SK-N-MC (cell line): ENCODE results near the gene SERPINI1.

ENCODE experiments used
- DNase-seq: peaks from one replicate; pipeline ENCODE4 v3.0.0-alpha.2; 2011; ENCODE audit warnings: low read depth, low spot score
- H3K27ac ChIP-seq: fragments of 200-600 bp; sonication (generic); 2 replicates; pipeline ENCODE4 v1.5.1; 2016; ENCODE audit warnings: mixed run types
- H3K36me3 ChIP-seq: fragments of 200-600 bp; sonication (generic); 2 replicates; pipeline ENCODE4 v1.6.1; 2017; ENCODE audit warnings: antibody characterized with exemption, low read length, mixed read lengths; ENCODE audit not compliant: insufficient read depth
- H3K4me3 ChIP-seq: fragments of 200-600 bp; sonication (generic); 2 replicates; pipeline ENCODE4 v1.5.1; 2016
- H3K9ac ChIP-seq: fragments of 200-600 bp; sonication (generic); 2 replicates; pipeline ENCODE4 v1.8.0; 2017; ENCODE audit warnings: mixed run types, mixed read lengths; ENCODE audit not compliant: insufficient read length
- H3K9me3 ChIP-seq: fragments of 200-600 bp; sonication (generic); 2 replicates; pipeline ENCODE4 v1.6.1; 2017; ENCODE audit warnings: low read depth, mild to moderate bottlenecking, antibody characterized with exemption, low read length, moderate library complexity, mixed read lengths
- EZH2 ChIP-seq: fragments of 200-600 bp; sonication (generic); IDR thresholded peaks from one replicate; pipeline ENCODE4 v1.6.1; 2017; ENCODE audit warnings: antibody characterized with exemption
- FOXP2 ChIP-seq: optimal IDR thresholded peaks from 2 replicates; pipeline ENCODE3; 2011; ENCODE audit warnings: mild to moderate bottlenecking, moderate library complexity; ENCODE audit not compliant: insufficient read depth; ENCODE audit errors: extremely low read length, control extremely low read depth
- POLR2AphosphoS5 ChIP-seq: IDR thresholded peaks from 2 replicates; pipeline ENCODE4 v1.6.1; 2012; ENCODE audit warnings: mild to moderate bottlenecking, low read depth, low read length, borderline replicate concordance

The SERPINI1 gene

DNA sequence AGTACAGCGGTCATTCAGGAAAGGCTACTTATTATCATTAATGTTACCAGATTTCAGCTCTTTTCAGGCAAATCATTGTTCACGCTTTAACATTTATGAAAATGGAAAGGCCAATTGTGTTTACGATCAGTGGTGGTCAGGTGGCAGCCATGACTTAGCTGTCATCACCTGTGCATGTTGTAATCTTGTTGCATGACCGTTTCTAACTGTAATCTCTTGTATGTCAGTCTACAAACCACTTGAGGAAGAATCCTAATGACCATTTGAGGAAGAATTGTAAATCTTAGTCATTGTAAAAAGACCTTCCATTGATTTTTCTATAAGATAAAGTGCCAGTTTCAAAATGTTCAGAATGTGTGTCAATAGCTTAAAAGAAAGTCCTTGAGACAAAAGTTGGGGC lies 100.4 kb downstream of the SERPINI1 start:
- DNase-seq: no peak
- Histone ChIP-seq H3K4me3 (no peak overlapping the region), H3K9me3 (0 out of 2 replicates have a peak, but pooled peaks cover 5% of the 10 kb centered on the region)

GRCh38 chr3:167837466-167837865 lies 101.9 kb downstream of the SERPINI1 start:
- no peak for TF ChIP-seq POLR2AphosphoS5
- TF ChIP-seq EZH2: no peak
- no peak for TF ChIP-seq FOXP2
- Histone ChIP-seq H3K9ac (no peak overlapping the region), H3K4me3 (no peak overlapping the region), H3K9me3 (0 out of 2 replicates have a peak, but pooled peaks cover 5% of the 10 kb centered on the region), H3K27ac (no peak overlapping the region), H3K36me3 (no peaks in the 10 kb centered on the region)
- no peak for DNase-seq

More for the DNA sequence above, 100.4 kb downstream of the SERPINI1 start:
- TF ChIP-seq EZH2: no peak
- TF ChIP-seq FOXP2: no peak
- TF ChIP-seq POLR2AphosphoS5: no peak
- no peaks in the 10 kb centered on the region for H3K36me3 ChIP-seq
- no peak overlapping the region for H3K9ac ChIP-seq
- no peak overlapping the region for H3K27ac ChIP-seq

- H3K9me3 ChIP-seq: no peaks in the 10 kb centered on the region
- no peak overlapping the region for H3K9ac ChIP-seq
- no peak for DNase-seq
- no peak for TF ChIP-seq POLR2AphosphoS5
- TF ChIP-seq FOXP2: no peak
- TF ChIP-seq EZH2: no peak
- no peak overlapping the region for H3K27ac ChIP-seq
- H3K36me3 ChIP-seq: no peaks in the 10 kb centered on the region
- H3K4me3 ChIP-seq: no peak overlapping the region
Measured at GRCh38 chr3:167839460-167840134, 104.1 kb downstream of the SERPINI1 start.

DNA sequence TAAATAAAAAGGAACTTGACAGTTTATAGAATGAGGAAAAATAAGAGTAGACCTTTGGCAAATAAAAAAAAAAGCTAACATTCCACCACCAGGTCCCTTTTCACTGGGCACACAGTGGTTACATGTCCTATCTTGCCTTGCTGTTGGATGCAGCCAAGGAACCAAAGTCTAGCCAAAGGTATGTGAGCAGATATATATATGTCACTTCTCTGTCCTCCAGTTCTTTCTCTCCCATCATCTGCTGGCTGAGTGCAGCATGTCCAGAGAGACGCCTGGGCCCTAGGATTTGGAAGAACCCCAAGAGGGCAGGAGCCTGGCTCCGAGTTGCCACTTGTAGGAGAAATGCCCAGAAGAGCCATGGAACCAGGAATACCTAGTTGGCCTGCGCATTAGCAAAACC lies 104.7 kb downstream of the SERPINI1 start:
- TF ChIP-seq EZH2: no peak
- TF ChIP-seq FOXP2: no peak
- no peak for TF ChIP-seq POLR2AphosphoS5
- no peaks in the 10 kb centered on the region for H3K9me3 ChIP-seq
- H3K4me3 ChIP-seq: no peak overlapping the region
- DNase-seq: no peak
- no peak overlapping the region for H3K9ac ChIP-seq
- no peak overlapping the region for H3K27ac ChIP-seq
- H3K36me3 ChIP-seq: no peaks in the 10 kb centered on the region

DNA sequence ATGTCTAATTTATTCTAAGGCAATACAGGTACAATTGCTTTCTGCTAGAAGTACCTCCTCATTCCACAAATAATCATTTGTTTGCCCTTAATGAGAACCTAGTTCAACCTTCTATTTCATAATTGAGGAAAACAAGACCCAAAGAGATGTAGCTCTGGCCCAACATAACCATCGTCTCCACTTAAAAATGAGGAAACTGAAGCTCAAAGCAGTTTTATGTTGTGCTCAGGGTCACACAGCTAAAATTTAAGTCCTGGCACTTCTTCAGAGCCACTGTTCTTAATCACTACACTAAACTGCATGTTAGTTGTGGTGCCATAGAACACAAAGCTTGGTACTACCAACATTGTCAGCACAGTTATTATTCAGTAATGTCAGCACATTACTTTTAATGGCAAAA lies 108.0 kb downstream of the SERPINI1 start:
- H3K36me3 ChIP-seq: no peaks in the 10 kb centered on the region
- no peak for TF ChIP-seq POLR2AphosphoS5
- no peak for TF ChIP-seq FOXP2
- no peak for TF ChIP-seq EZH2
- no peaks in the 10 kb centered on the region for H3K9me3 ChIP-seq
- H3K27ac ChIP-seq: no peak overlapping the region
- no peak overlapping the region for H3K4me3 ChIP-seq
- no peak overlapping the region for H3K9ac ChIP-seq
- DNase-seq: no peak

DNA sequence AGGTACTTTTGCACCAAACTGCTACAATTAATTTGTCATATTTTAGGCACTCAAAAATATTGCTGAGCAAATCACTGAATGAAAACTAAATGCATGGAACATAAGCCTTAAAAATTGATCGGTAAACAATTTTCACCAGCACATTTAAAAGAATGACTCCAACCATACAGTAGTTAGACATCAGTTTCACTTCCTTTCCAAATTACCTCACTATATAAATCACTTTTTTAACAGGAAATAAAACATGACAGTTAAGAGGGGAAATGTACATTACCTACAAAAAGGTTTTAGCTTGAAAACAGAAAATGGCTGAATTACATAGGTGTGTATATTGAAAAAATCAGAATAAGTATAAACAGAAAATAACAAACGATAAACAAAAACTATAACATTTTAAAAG lies 108.4 kb downstream of the SERPINI1 start:
- DNase-seq: no peak
- Histone ChIP-seq H3K27ac (no peak overlapping the region), H3K36me3 (no peaks in the 10 kb centered on the region), H3K4me3 (no peak overlapping the region), H3K9me3 (no peaks in the 10 kb centered on the region), H3K9ac (no peak overlapping the region)
- TF ChIP-seq POLR2AphosphoS5: no peak
- TF ChIP-seq EZH2: no peak
- TF ChIP-seq FOXP2: no peak

GRCh38 chr3:167844528-167844927 lies 109.0 kb downstream of the SERPINI1 start:
- TF ChIP-seq FOXP2 (no peak), POLR2AphosphoS5 (no peak), EZH2 (no peak)

DNA sequence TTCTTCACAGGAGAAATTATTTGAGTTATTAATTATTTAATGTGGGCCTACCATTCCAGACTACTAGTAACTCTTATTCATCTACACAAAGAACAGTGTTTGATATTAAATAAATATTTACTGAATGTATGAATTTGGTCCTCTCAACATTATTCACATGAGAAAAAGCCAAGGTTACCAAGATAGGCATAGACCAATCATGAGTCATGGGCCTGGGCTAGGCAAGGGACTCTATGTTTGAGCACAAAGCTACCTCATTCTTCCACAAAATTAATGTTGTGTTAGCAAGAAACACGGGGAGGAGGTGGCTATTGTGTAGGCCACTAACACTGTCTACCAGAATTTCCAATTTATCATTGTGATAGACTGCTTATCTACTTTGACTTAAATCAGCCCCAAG lies 115.7 kb downstream of the SERPINI1 start:
- Histone ChIP-seq H3K27ac (no peak overlapping the region), H3K4me3 (no peak overlapping the region), H3K9me3 (no peaks in the 10 kb centered on the region), H3K9ac (no peak overlapping the region), H3K36me3 (no peaks in the 10 kb centered on the region)
- TF ChIP-seq POLR2AphosphoS5 (no peak), EZH2 (no peak), FOXP2 (no peak)
- DNase-seq: no peak

More at GRCh38 chr3:167844528-167844927, 109.0 kb downstream of the SERPINI1 start:
- no peaks in the 10 kb centered on the region for H3K9me3 ChIP-seq
- no peak overlapping the region for H3K9ac ChIP-seq
- H3K4me3 ChIP-seq: no peak overlapping the region
- H3K36me3 ChIP-seq: no peaks in the 10 kb centered on the region
- H3K27ac ChIP-seq: no peak overlapping the region
- no peak for DNase-seq

GRCh38 chr3:167851749-167852148 lies 116.2 kb downstream of the SERPINI1 start:
- TF ChIP-seq FOXP2 (no peak), EZH2 (no peak), POLR2AphosphoS5 (no peak)
- no peak for DNase-seq
- H3K4me3 ChIP-seq: no peak overlapping the region
- H3K36me3 ChIP-seq: no peaks in the 10 kb centered on the region
- H3K9me3 ChIP-seq: no peaks in the 10 kb centered on the region
- H3K27ac ChIP-seq: no peak overlapping the region
- no peak overlapping the region for H3K9ac ChIP-seq
